GM23338 (cell line): ENCODE data around the gene HADHB. TPM values are rescaled to one million over a fixed set of nuclear protein-coding genes. Genes with fewer than 3 reads are reported as not detected.

Source experiments
- ATAC-seq: fragments of 200-7000 bp; cut with Tn5 transposase; 3 replicates; pipeline ENCODE4 v1.9.1; 2020
- DNase-seq: peaks from one replicate; pipeline ENCODE4 v3.0.0-alpha.2; 2015; ENCODE audit warnings: low spot score
- H2AFZ ChIP-seq: fragments of 200-600 bp; sonication (generic); 2 replicates; pipeline ENCODE4 v1.8.0; 2016; ENCODE audit warnings: antibody characterized with exemption, mild to moderate bottlenecking, moderate library complexity
- H3F3A ChIP-seq: fragments of 200-600 bp; sonication (generic); replicated peaks from 2 replicates; pipeline ENCODE4 v1.8.0; 2017; ENCODE audit warnings: antibody characterized with exemption, mixed run types, low read depth
- H3K27ac ChIP-seq: fragments of 200-600 bp; sonication (generic); 2 replicates; pipeline ENCODE4 v1.6.1; 2016; ENCODE audit warnings: low read depth
- H3K27me3 ChIP-seq: fragments of 200-600 bp; sonication (generic); 2 replicates; pipeline ENCODE4 v1.8.0; 2016; ENCODE audit warnings: mild to moderate bottlenecking, mixed run types, moderate library complexity; ENCODE audit not compliant: insufficient read depth
- H3K36me3 ChIP-seq: fragments of 200-600 bp; sonication (generic); 2 replicates; pipeline ENCODE4 v1.8.0; 2016; ENCODE audit warnings: mild to moderate bottlenecking; ENCODE audit not compliant: insufficient read depth
- H3K4me1 ChIP-seq: fragments of 200-600 bp; sonication (generic); 2 replicates; pipeline ENCODE4 v1.8.0; 2016; ENCODE audit warnings: mild to moderate bottlenecking, moderate library complexity; ENCODE audit not compliant: insufficient read depth
- H3K4me2 ChIP-seq: fragments of 200-600 bp; sonication (generic); 2 replicates; pipeline ENCODE4 v1.7.1; 2017; ENCODE audit warnings: mixed run types
- H3K4me3 ChIP-seq: fragments of 200-600 bp; sonication (generic); 2 replicates; pipeline ENCODE4 v1.6.1; 2016; ENCODE audit warnings: mixed run types
- H3K79me2 ChIP-seq: fragments of 200-600 bp; sonication (generic); replicated peaks from 2 replicates; pipeline ENCODE4 v1.8.0; 2017; ENCODE audit warnings: mild to moderate bottlenecking; ENCODE audit not compliant: insufficient read depth
- H3K9me2 ChIP-seq: fragments of 200-600 bp; sonication (generic); 2 replicates; pipeline ENCODE4 v1.8.0; 2017; ENCODE audit not compliant: insufficient read depth
- H4K20me1 ChIP-seq: fragments of 200-600 bp; sonication (generic); replicated peaks from 2 replicates; pipeline ENCODE4 v1.8.0; 2017; ENCODE audit warnings: mild to moderate bottlenecking; ENCODE audit not compliant: insufficient read depth
- H3K27ac Mint-ChIP-seq: 2 replicates; pipeline ENCODE4 v1.8.0; 2020; ENCODE audit warnings: inconsistent platforms, mild to moderate bottlenecking, moderate library complexity, mixed read lengths
- H3K27me3 Mint-ChIP-seq: 3 replicates; pipeline ENCODE4 v1.8.0; 2022; ENCODE audit warnings: low read depth, mild to moderate bottlenecking, moderate library complexity, mixed read lengths, inconsistent platforms; ENCODE audit not compliant: insufficient read depth, poor library complexity
- H3K36me3 Mint-ChIP-seq: 3 replicates; pipeline ENCODE4 v1.8.0; 2021; ENCODE audit warnings: low read depth, mild to moderate bottlenecking, inconsistent platforms, moderate library complexity, mixed read lengths
- H3K4me1 Mint-ChIP-seq: 3 replicates; pipeline ENCODE4 v1.8.0; 2020; ENCODE audit warnings: mild to moderate bottlenecking, inconsistent platforms, mixed read lengths
- H3K4me3 Mint-ChIP-seq: 3 replicates; pipeline ENCODE4 v1.8.0; 2021; ENCODE audit warnings: moderate library complexity, mild to moderate bottlenecking, inconsistent platforms, mixed read lengths
- H3K9me3 Mint-ChIP-seq: 3 replicates; pipeline ENCODE4 v1.8.0; 2020; ENCODE audit warnings: moderate library complexity, mild to moderate bottlenecking, inconsistent platforms, mixed read lengths
- CREB1 ChIP-seq: fragments of 250-450 bp; sonication (Bioruptor Pico); IDR thresholded peaks from 2 replicates; pipeline ENCODE4 v1.5.0; 2020; ENCODE audit warnings: low read depth, mild to moderate bottlenecking, moderate library complexity
- CTCF ChIP-seq, 2 experiments: fragments of 200-600 bp in 1 of 2; sonication (generic) in 1 of 2; conservative IDR thresholded peaks; 2 replicates each; pipeline versions ENCODE4 v1.5.1 to v1.6.1; 2016 to 2017; ENCODE audit warnings: antibody characterized with exemption in 2 of 2, low read depth in 2 of 2, mild to moderate bottlenecking in 2 of 2, moderate library complexity in 1 of 2
- ETS1 ChIP-seq: IDR thresholded peaks from 2 replicates; pipeline ENCODE4 v1.6.1; 2016; ENCODE audit warnings: antibody characterized with exemption
- EZH2 ChIP-seq: fragments of 200-600 bp; sonication (generic); IDR thresholded peaks from one replicate; pipeline ENCODE4 v1.8.0; 2017; ENCODE audit warnings: antibody characterized with exemption, mild to moderate bottlenecking, low read depth; ENCODE audit not compliant: unreplicated experiment
- EZH2phosphoT487 ChIP-seq: fragments of 200-600 bp; sonication (generic); IDR thresholded peaks from one replicate; pipeline ENCODE4 v1.8.1; 2018; ENCODE audit warnings: antibody characterized with exemption; ENCODE audit not compliant: unreplicated experiment
- JUNB ChIP-seq: IDR thresholded peaks from one replicate; pipeline ENCODE4 v1.6.1; 2016; ENCODE audit warnings: antibody characterized with exemption; ENCODE audit not compliant: unreplicated experiment
- POLR2AphosphoS5 ChIP-seq: IDR thresholded peaks from 2 replicates; pipeline ENCODE4 v1.6.1; 2016; ENCODE audit warnings: antibody characterized with exemption, low read depth
- REST ChIP-seq: IDR thresholded peaks from one replicate; pipeline ENCODE4 v1.6.1; 2018; ENCODE audit warnings: antibody characterized with exemption; ENCODE audit not compliant: unreplicated experiment
- STAT1 ChIP-seq: IDR thresholded peaks from one replicate; pipeline ENCODE4 v1.6.1; 2016; ENCODE audit warnings: antibody characterized with exemption; ENCODE audit not compliant: unreplicated experiment
- ZNF114 ChIP-seq: fragments of 250-450 bp; sonication (Bioruptor Pico); IDR thresholded peaks from 2 replicates; pipeline ENCODE4 v1.5.0; 2020; ENCODE audit warnings: mild to moderate bottlenecking, moderate library complexity
- ZNF462 ChIP-seq: fragments of 250-450 bp; sonication (Bioruptor Pico); IDR thresholded peaks from 2 replicates; pipeline ENCODE4 v1.5.0; 2020; ENCODE audit warnings: mild to moderate bottlenecking, moderate library complexity
- polyA plus RNA-seq: library from polyadenylated mRNA; unstranded; fragments of >200 nt; fragmentation: Nextera tagmentation; extraction: Ambion mirVana; gene quantifications from 2 replicates; pipeline ENCODE4 v1.2.1, GENCODE V29; 2016
- total RNA-seq: library from RNA; depleted of rRNA; stranded (reverse); fragments of >200 nt; shearing (Covaris generic); gene quantifications from 2 replicates; pipeline ENCODE4 v1.2.3, GENCODE V29; 2014

The HADHB gene
- total and polyA plus RNA-seq, 2 experiments from 2014 or later = 41.1 to 43.4 TPM

GRCh38 chr2:26217720-26218119 lies 27.0 kb upstream of the HADHB start:
- H3K4me3 Mint-ChIP-seq = no peak overlapping the region
- H3K36me3 Mint-ChIP-seq = peaks cover 38% of the 10 kb centered on the region
- H2AFZ ChIP-seq = no peak overlapping the region
- H3K9me2 ChIP-seq = no peaks in the 10 kb centered on the region
- peaks cover 12% of the 10 kb centered on the region; the same call in 1 of the 2 replicates for H4K20me1 ChIP-seq
- H3K79me2 ChIP-seq = no peaks in the 10 kb centered on the region
- H3K36me3 ChIP-seq = peaks cover 20% of the 10 kb centered on the region
- H3K27ac ChIP-seq = no peak overlapping the region
- peaks cover 2% of the 10 kb centered on the region for H3K27me3 Mint-ChIP-seq
- H3K27ac Mint-ChIP-seq = no peak overlapping the region
- H3K4me1 ChIP-seq = no peaks in the 10 kb centered on the region
- no peaks in the 10 kb centered on the region for H3F3A ChIP-seq
- H3K9me3 Mint-ChIP-seq = no peaks in the 10 kb centered on the region
- TF ChIP-seq REST (no peak), ETS1 (no peak), EZH2 (no peak), CREB1 (CRISPR knock-in tag) (no peak), JUNB (no peak), ZNF114 (CRISPR knock-in tag) (no peak), POLR2AphosphoS5 (no peak), STAT1 (no peak), EZH2phosphoT487 (no peak), ZNF462 (no peak), CTCF (conservative IDR thresholded peaks at IDR 0.05; ENCODE audit: low read depth in 2 of 2) (no peak)
- no peak overlapping the region for H3K4me2 ChIP-seq
- ATAC-seq = no peak
- no peaks in the 10 kb centered on the region for H3K27me3 ChIP-seq
- H3K4me3 ChIP-seq = no peak overlapping the region
- no peak for DNase-seq
- no peaks in the 10 kb centered on the region for H3K4me1 Mint-ChIP-seq
